HUES6 (cell line): Measurements from ENCODE around the gene GAS6.

Experiments
- H3K27ac ChIP-seq: 2 replicates; pipeline ENCODE4 v1.7.0; 2013; ENCODE audit warnings: low read depth, mild to moderate bottlenecking, low read length, inconsistent platforms
- H3K27me3 ChIP-seq: 2 replicates; pipeline ENCODE4 v1.6.1; 2013; ENCODE audit warnings: low read length; ENCODE audit not compliant: control insufficient read depth, insufficient read depth
- H3K36me3 ChIP-seq: 2 replicates; pipeline ENCODE4 v1.6.1; 2013; ENCODE audit warnings: low read length; ENCODE audit not compliant: control insufficient read depth, insufficient read depth
- H3K4me1 ChIP-seq: 2 replicates; pipeline ENCODE4 v1.6.1; 2013; ENCODE audit warnings: low read length; ENCODE audit not compliant: control insufficient read depth, insufficient read depth
- H3K4me3 ChIP-seq: 2 replicates; pipeline ENCODE4 v1.5.1; 2013; ENCODE audit warnings: low read depth, low read length
- H3K9ac ChIP-seq: one replicate; pipeline ENCODE4 v1.6.1; 2013; ENCODE audit warnings: mild to moderate bottlenecking, low read length
- H3K9me3 ChIP-seq: 2 replicates; pipeline ENCODE4 v1.6.1; 2013; ENCODE audit warnings: low read depth, low read length; ENCODE audit not compliant: control insufficient read depth, insufficient read depth

The GAS6 gene

GRCh38 chr13:113902481-113902880 is 38.6 kb upstream of the GAS6 start:
- H3K4me3 ChIP-seq, result no peak overlapping the region
- no peaks in the 10 kb centered on the region for H3K4me1 ChIP-seq
- 0 out of 2 replicates have a peak, but pooled peaks cover under 1% of the 10 kb centered on the region for H3K9me3 ChIP-seq
- no peaks in the 10 kb centered on the region for H3K36me3 ChIP-seq
- no peaks in the 10 kb centered on the region for H3K27me3 ChIP-seq
- no peak overlapping the region for H3K9ac ChIP-seq
- no peak overlapping the region for H3K27ac ChIP-seq

DNA sequence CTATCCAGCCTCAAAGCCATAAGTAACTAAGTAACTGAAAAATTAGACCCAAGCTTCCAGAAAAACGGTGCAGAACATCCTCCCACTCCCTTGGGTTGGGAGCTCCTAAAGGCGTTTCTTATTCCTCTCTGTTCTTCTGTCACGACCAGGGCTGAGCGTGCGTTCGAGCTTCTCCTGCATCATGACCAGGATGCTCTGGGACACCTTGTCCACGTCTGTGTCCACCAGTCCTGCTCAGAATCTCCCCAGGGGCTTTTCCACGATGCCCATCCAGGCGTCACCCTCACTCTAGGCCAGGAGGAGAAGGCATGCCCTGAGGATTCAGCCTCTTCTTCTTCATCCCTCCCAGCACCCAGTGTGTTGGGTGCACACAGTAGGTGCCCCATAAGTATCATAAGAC is 37.8 kb upstream of the GAS6 start:
- H3K36me3 ChIP-seq, result no peaks in the 10 kb centered on the region
- 0 out of 2 replicates have a peak, but pooled peaks cover 8% of the 10 kb centered on the region for H3K9me3 ChIP-seq
- no peak overlapping the region for H3K9ac ChIP-seq
- no peak overlapping the region for H3K27ac ChIP-seq
- no peak overlapping the region for H3K4me3 ChIP-seq
- no peaks in the 10 kb centered on the region for H3K27me3 ChIP-seq
- no peaks in the 10 kb centered on the region for H3K4me1 ChIP-seq

GRCh38 chr13:113901231-113901630 is 37.4 kb upstream of the GAS6 start:
- Histone ChIP-seq H3K36me3 (no peaks in the 10 kb centered on the region), H3K4me1 (no peaks in the 10 kb centered on the region), H3K9me3 (0 out of 2 replicates have a peak, but pooled peaks cover 8% of the 10 kb centered on the region), H3K27ac (no peak overlapping the region), H3K27me3 (no peaks in the 10 kb centered on the region), H3K9ac (no peak overlapping the region), H3K4me3 (no peak overlapping the region)

- Histone ChIP-seq H3K27me3 (no peaks in the 10 kb centered on the region), H3K36me3 (no peaks in the 10 kb centered on the region), H3K4me3 (no peak overlapping the region), H3K9me3 (0 out of 2 replicates have a peak, but pooled peaks cover 8% of the 10 kb centered on the region), H3K9ac (no peak overlapping the region), H3K27ac (no peak overlapping the region), H3K4me1 (no peaks in the 10 kb centered on the region)
These were observed 36.8 kb upstream of the GAS6 start for GRCh38 chr13:113900646-113901045.

DNA sequence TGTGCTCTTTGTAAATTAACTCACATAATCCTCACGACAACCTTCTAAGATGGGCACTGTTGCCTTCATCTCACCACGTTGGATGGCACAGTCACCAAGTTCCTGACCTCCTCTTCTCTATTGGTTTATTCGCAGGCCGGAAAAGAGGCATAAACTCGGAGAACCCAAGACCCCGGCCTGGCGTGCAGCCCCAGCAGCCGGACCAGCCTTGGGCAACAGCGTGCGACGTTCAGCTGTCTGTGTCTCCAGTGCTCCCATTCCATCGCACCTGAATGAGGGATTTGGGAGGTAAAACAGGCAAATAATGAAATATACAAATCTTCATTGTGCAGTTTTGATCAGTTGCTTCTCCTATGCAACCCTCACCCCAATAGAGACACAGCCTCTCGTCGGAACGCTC is 34.5 kb upstream of the GAS6 start:
- H3K27me3 ChIP-seq, result no peaks in the 10 kb centered on the region
- no peaks in the 10 kb centered on the region for H3K4me1 ChIP-seq
- H3K4me3 ChIP-seq, result no peak overlapping the region
- H3K27ac ChIP-seq, result no peak overlapping the region
- no peak overlapping the region for H3K9ac ChIP-seq
- no peaks in the 10 kb centered on the region for H3K36me3 ChIP-seq
- H3K9me3 ChIP-seq, result peaks cover 11% of the 10 kb centered on the region

DNA sequence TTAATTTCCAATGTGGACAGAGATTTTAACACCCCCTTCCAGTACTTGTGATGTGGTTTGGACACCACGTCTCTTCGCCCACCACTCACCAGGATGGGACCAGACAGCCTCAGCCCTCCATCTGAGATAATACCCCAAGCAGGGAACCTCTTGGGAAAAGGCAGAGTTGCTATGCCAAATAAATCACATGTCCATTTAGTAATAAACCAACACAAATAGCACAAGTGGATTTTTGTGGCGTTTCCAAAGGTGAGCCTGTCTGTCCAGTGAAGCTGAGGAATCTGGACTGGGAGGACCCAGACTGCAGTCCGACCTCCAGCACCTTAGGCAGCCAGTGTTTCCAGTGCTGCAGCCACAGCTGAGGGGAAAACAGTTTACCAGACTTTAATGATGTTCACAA is 34.1 kb upstream of the GAS6 start:
- Histone ChIP-seq H3K4me1 (no peaks in the 10 kb centered on the region), H3K36me3 (no peaks in the 10 kb centered on the region), H3K9me3 (peaks cover 11% of the 10 kb centered on the region), H3K9ac (no peak overlapping the region), H3K27ac (no peak overlapping the region), H3K4me3 (no peak overlapping the region), H3K27me3 (no peaks in the 10 kb centered on the region)

DNA sequence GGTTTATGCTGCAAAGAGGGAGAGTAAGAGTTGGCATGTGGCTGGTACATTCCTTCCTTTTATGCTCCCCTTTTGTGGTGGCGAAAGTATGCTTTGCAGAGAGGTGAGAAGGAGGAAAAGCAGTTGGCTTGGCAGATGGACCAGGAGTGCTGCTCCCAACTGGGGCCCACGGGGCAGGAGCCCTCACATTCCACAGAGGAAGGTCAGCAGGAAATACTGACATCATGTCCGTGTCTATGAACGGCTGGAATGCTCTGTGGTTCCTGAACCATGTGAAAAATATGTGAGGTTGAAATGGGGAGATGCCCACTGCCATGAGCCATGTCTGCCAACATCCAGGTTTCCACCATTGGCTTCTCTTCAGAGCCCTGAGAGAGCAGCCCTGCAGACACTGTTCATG is 33.3 kb upstream of the GAS6 start:
- Histone ChIP-seq H3K36me3 (no peaks in the 10 kb centered on the region), H3K27ac (no peak overlapping the region), H3K4me3 (no peak overlapping the region), H3K9ac (no peak overlapping the region), H3K4me1 (no peaks in the 10 kb centered on the region), H3K27me3 (no peaks in the 10 kb centered on the region), H3K9me3 (peaks cover 16% of the 10 kb centered on the region)

- Histone ChIP-seq H3K36me3 (no peaks in the 10 kb centered on the region), H3K27ac (no peak overlapping the region), H3K4me1 (no peaks in the 10 kb centered on the region; the same call in 1 of the 2 replicates), H3K9me3 (peaks cover 22% of the 10 kb centered on the region), H3K4me3 (no peak overlapping the region), H3K9ac (no peak overlapping the region), H3K27me3 (no peaks in the 10 kb centered on the region)
These were observed 31.6 kb upstream of the GAS6 start for GRCh38 chr13:113895436-113895835.

GRCh38 chr13:113890774-113891480 is 27.1 kb upstream of the GAS6 start:
- peaks cover 14% of the 10 kb centered on the region for H3K9me3 ChIP-seq
- H3K27me3 ChIP-seq, result no peaks in the 10 kb centered on the region
- no peak overlapping the region for H3K27ac ChIP-seq
- H3K4me3 ChIP-seq, result 0 out of 2 replicates have a peak overlapping the region, but pooled peaks have one; percentile 10
- no peaks in the 10 kb centered on the region; the same call in 1 of the 2 replicates for H3K4me1 ChIP-seq
- H3K36me3 ChIP-seq, result no peaks in the 10 kb centered on the region
- no peak overlapping the region for H3K9ac ChIP-seq

- Histone ChIP-seq H3K4me3 (no peak overlapping the region), H3K4me1 (no peaks in the 10 kb centered on the region; the same call in 1 of the 2 replicates), H3K9ac (no peak overlapping the region), H3K27ac (no peak overlapping the region), H3K9me3 (peaks cover 12% of the 10 kb centered on the region; the same call in 1 of the 2 replicates), H3K27me3 (no peaks in the 10 kb centered on the region), H3K36me3 (no peaks in the 10 kb centered on the region)
These were observed 25.6 kb upstream of the GAS6 start for GRCh38 chr13:113889467-113889866.

DNA sequence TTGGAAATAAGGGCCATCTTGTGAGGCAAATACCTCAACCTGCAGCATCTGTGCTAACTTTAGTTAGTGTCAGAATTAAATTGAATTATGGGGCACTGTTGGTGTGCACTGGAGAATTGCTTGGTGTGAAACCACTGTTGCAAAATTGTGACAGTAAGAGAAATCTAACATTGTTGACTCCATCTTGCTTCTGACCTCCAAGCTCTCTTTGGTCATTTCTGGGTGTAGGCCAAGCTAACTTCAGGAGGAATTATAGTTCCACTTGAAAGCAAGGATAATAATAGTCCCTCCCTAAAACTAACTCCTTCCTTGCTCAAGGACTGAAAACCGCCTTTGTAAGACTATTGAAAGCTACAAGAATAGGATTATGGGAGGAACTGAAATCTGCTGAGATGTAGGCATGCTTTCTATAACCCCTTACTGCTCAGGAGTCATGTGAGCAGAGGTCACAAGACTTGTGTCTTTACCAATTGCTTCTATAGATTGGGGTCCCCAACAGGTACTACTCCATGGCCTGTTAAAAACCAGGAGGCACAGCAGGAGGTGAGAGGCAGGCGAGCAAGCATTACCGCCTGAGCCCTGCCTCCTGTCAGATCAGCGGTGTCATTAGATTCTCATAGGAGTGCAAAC is 24.9 kb upstream of the GAS6 start:
- Histone ChIP-seq H3K27ac (no peak overlapping the region), H3K9me3 (peaks cover 12% of the 10 kb centered on the region; the same call in 1 of the 2 replicates), H3K4me3 (no peak overlapping the region), H3K9ac (no peak overlapping the region), H3K36me3 (no peaks in the 10 kb centered on the region), H3K4me1 (no peaks in the 10 kb centered on the region; the same call in 1 of the 2 replicates), H3K27me3 (no peaks in the 10 kb centered on the region)
